ENCODE measurements around the gene CIAPIN1. TPM values are rescaled to one million over a fixed set of nuclear protein-coding genes. Genes with fewer than 3 reads are reported as not detected.

CIAPIN1 gene
- total RNA-seq, result 31.2 TPM
- long read RNA-seq, transcript CIAPIN1-209 (9 exons, 2,016 nt), result minor isoform, 10 of 90 reads
- long read RNA-seq, transcript CIAPIN1-201 (9 exons, 2,182 nt), result major isoform, 55 of 90 reads
- long read RNA-seq, partial matches to known transcripts, result 5 of 90 reads
- long read RNA-seq, other reads (novel, unspliced or antisense), result 16 of 90 reads

DNA sequence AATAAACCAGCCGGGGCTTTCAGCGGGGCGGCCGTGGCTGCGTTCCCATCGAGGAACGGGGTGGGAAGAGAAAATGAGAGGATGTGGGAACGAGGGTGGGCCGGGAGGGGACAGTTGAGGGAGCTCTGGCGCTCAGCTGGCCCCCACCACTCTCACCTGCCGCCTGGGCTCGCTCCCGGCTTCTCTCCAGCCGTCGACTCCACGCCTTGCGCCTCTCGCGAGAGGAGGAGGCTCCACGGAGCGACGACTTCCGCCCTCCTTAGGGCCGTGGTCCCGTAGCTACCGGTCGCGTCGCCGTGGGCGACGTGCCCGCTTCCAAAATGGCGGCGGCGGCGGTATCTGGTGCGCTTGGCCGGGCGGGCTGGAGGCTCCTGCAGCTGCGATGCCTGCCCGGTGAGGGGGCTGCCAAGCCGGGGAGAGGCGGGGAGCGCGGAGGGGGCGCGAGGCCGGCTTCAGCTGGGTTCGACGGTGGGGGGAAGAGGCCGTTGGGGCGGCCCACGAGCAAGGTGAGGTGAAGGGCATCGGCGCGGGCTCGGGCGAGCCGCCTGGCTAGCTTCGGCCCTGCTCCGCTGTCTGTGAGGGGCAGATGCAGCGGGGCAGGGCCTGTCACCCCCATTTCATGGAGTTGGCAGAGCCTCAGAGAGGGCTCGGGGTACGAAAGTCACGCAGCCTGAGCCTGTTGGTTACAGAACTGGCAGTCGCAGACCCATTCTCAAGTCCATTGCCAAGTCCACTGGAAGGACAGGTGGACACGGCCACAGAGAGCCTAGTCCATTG lies at the start of gene CIAPIN1, which contains the start of gene COQ9:
Gene CIAPIN1 (minus strand): TSS at position 200 of the 777 bp plus-strand sequence. CDS start 6,457 bp downstream, outside the sequence.
Gene COQ9 (plus strand): TSS at position 294 of the 777 bp plus-strand sequence. CDS start 27 bp downstream, at position 321.
- H3K36me3 ChIP-seq, result peaks cover 15% of the 10 kb centered on the region
- H3K27ac ChIP-seq, result peak within 1 kb of the TSS; percentile 84
- TF ChIP-seq, protein P1, sequence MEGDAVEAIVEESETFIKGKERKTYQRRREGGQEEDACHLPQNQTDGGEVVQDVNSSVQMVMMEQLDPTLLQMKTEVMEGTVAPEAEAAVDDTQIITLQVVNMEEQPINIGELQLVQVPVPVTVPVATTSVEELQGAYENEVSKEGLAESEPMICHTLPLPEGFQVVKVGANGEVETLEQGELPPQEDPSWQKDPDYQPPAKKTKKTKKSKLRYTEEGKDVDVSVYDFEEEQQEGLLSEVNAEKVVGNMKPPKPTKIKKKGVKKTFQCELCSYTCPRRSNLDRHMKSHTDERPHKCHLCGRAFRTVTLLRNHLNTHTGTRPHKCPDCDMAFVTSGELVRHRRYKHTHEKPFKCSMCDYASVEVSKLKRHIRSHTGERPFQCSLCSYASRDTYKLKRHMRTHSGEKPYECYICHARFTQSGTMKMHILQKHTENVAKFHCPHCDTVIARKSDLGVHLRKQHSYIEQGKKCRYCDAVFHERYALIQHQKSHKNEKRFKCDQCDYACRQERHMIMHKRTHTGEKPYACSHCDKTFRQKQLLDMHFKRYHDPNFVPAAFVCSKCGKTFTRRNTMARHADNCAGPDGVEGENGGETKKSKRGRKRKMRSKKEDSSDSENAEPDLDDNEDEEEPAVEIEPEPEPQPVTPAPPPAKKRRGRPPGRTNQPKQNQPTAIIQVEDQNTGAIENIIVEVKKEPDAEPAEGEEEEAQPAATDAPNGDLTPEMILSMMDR (IDR thresholded peaks at IDR 0.05), result no peak
- intact Hi-C loops (cut with DNase I), result no loop called here
- H3K4me1 ChIP-seq, result peaks cover 12% of the 10 kb centered on the region
- ATAC-seq (peak; percentile 99), DNase-seq (peak; percentile 98)
- no peaks in the 10 kb centered on the region for H3K27me3 ChIP-seq
- H3K9me3 ChIP-seq, result no peaks in the 10 kb centered on the region
- H3K4me3 ChIP-seq, result peak within 1 kb of the TSS; percentile 78

DNA sequence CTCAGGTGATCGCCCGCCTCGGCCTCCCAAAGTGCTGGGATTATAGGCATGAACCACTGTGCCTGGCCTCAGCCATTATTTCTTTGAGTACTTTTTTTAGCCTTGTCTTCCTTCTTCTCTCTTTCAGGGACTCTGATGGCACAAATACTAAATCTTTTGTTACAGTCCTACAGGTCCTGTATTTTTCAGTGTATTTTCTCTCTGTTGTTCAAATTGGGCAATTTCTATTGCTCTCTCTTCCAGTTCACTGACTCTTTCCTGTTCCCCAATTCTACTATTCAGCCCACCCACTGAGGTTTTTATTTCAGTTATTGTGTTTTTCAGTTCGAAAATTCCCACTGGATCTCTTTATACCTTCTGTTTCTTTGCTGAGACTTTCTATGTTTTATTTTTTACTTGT lies 46.6 kb upstream of the CIAPIN1 start:
- ATAC-seq (no peak), DNase-seq (no peak)
- no peaks in the 10 kb centered on the region for H3K27me3 ChIP-seq
- intact Hi-C loops (cut with DNase I), result no loop called here
- no peak overlapping the region for H3K27ac ChIP-seq
- no peaks in the 10 kb centered on the region for H3K4me1 ChIP-seq
- no peaks in the 10 kb centered on the region for H3K9me3 ChIP-seq
- TF ChIP-seq, protein P1 (IDR thresholded peaks at IDR 0.05), result no peak
- no peaks in the 10 kb centered on the region for H3K36me3 ChIP-seq
- H3K4me3 ChIP-seq, result no peak overlapping the region

DNA sequence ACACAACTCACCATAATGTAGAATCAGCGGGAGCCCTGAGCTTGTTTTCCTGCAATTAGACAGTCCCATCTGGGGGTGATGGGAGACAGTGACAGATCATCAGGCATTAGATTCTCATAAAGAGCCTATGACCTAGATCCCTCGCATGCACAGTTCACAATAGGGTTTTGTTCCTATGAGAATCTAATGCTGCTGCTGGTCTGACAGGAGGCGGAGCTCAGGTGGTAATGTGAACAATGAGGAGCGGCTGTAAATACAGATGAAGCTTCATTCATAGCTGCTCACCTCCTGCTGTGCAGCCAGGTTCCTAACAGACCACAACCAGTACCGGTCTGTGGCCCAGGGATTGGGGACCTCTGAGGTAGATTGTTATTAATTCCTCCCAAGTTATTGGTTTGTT lies 42.0 kb upstream of the CIAPIN1 start:
- no peak overlapping the region for H3K27ac ChIP-seq
- H3K4me3 ChIP-seq, result no peak overlapping the region
- TF ChIP-seq, protein P1 (IDR thresholded peaks at IDR 0.05), result no peak
- intact Hi-C loops (cut with DNase I), result no loop called here
- peaks cover 9% of the 10 kb centered on the region for H3K4me1 ChIP-seq
- H3K9me3 ChIP-seq, result no peaks in the 10 kb centered on the region
- no peaks in the 10 kb centered on the region for H3K36me3 ChIP-seq
- no peak for DNase-seq
- H3K27me3 ChIP-seq, result no peaks in the 10 kb centered on the region
- ATAC-seq, result no peak

DNA sequence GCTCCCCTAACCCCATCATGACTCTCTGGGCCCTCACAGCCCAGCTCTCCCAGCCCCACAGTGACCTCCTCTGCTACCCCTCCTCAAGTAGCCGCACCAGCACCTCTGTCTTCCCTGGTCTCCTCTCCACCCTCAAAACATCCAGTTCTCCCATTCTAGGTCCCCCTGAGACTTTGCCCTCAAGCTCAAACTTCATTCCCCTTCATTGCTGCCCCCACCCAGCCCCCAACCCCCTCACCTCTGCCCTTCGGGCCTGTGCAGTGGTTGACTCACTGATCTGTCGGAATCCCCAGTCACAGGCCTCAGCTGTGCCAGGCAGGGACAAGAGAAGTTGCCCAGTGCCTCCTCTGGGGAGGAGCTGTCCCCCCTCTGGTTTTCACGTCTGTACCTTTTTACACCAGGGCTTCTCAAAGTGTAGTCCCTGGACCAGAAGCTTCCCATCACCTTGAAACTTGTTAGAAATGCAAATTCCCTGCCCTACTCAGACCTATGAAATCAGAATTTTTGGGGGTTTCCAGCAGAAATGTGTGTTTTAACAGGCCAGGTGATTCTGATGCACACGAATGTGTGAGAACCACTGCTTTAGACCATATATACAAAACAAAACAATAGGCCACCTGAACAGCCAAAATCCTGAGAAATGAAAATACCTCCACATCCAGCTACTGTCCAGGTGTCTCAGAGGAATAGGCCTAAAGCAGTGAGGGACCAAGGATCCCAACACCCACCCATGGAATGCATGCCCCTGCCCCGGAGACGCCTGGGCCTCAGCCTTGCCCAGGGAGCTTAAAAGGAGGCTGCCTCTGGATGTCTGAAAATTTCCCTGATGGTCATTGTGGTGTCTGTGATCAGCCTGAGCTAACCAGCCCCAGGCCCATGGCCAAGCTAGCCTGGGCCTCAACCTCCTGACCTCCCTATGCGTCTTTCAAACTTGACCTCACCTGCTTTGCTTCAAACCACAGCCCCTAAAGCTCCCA lies 40.0 kb upstream of the CIAPIN1 start:
- DNase-seq (peak; percentile 46), ATAC-seq (no peak)
- Histone ChIP-seq H3K4me3 (peak overlapping the region; percentile 75), H3K4me1 (peaks cover 9% of the 10 kb centered on the region), H3K27me3 (no peaks in the 10 kb centered on the region), H3K36me3 (no peaks in the 10 kb centered on the region), H3K9me3 (no peaks in the 10 kb centered on the region), H3K27ac (peak overlapping the region; percentile 42)
- TF ChIP-seq, protein P1 (IDR thresholded peaks at IDR 0.05), result no peak
- intact Hi-C loops (cut with DNase I), result no loop called here

All from upper lobe of right lung (tissue), 1 donor.